Left renal pelvis (tissue), 4 donors: ENCODE measurements around the gene CCDC18. TPM values are rescaled to one million over a fixed set of nuclear protein-coding genes. Genes with fewer than 3 reads are reported as not detected.
"Not testable (repeated sequence)": the region's sequence is repeated elsewhere in the genome, so short reads cannot be mapped to it uniquely, and the experiment has no call there.

ENCODE experiments used
- DNase-seq, 4 donors: peaks; one replicate each; pipeline ENCODE4 v3.0.0-alpha.2; 2013; ENCODE audit warnings: low read depth in 4 of 4, low spot score in 3 of 4
- polyA plus RNA-seq, 4 donors: library from polyadenylated mRNA; unstranded; fragments of 120-200 nt; gene quantifications; one replicate each; pipeline ENCODE4 v1.2.1, GENCODE V29; 2013; ENCODE audit not compliant: insufficient read length in 4 of 4

The CCDC18 gene
- polyA plus RNA-seq, 4 donors = 7.5 to 12.2 (median 9.7) TPM

GRCh38 chr1:93235261-93235660 is 54.7 kb downstream of the CCDC18 start:
- no peak for DNase-seq

DNA sequence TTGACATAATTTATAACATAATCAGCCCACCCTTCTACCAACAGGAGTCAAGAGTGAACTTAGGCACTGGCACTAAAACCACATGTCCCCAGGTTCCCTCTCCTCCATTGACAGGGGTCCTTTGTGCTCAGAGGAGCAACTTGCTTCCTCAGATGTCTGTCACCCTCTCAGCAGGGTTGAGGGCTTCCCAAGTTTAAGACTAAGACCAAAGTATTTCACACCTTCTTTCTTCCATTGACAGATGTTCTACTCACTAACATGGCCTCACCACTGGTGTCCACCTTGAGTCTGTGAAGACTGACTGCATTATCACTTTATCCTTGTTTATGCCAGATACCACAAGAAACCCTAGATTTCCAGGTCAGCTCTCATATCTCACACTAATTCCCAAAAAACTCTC is 56.5 kb downstream of the CCDC18 start:
- no peak for DNase-seq

- no peak for DNase-seq
Observed at GRCh38 chr1:93238425-93238824, 57.9 kb downstream of the CCDC18 start.

- no peak for DNase-seq
Observed at GRCh38 chr1:93239863-93240262, 59.3 kb downstream of the CCDC18 start.

GRCh38 chr1:93243233-93243632 is 62.7 kb downstream of the CCDC18 start:
- not testable (repeated sequence) for DNase-seq

- DNase-seq = no peak
Observed at GRCh38 chr1:93244298-93245069, 64.0 kb downstream of the CCDC18 start.

- DNase-seq = no peak
Observed at GRCh38 chr1:93251966-93252365, 71.4 kb downstream of the CCDC18 start.

GRCh38 chr1:93252598-93252997 is 72.1 kb downstream of the CCDC18 start:
- DNase-seq = no peak

GRCh38 chr1:93253516-93253915 is 73.0 kb downstream of the CCDC18 start:
- DNase-seq = no peak

DNA sequence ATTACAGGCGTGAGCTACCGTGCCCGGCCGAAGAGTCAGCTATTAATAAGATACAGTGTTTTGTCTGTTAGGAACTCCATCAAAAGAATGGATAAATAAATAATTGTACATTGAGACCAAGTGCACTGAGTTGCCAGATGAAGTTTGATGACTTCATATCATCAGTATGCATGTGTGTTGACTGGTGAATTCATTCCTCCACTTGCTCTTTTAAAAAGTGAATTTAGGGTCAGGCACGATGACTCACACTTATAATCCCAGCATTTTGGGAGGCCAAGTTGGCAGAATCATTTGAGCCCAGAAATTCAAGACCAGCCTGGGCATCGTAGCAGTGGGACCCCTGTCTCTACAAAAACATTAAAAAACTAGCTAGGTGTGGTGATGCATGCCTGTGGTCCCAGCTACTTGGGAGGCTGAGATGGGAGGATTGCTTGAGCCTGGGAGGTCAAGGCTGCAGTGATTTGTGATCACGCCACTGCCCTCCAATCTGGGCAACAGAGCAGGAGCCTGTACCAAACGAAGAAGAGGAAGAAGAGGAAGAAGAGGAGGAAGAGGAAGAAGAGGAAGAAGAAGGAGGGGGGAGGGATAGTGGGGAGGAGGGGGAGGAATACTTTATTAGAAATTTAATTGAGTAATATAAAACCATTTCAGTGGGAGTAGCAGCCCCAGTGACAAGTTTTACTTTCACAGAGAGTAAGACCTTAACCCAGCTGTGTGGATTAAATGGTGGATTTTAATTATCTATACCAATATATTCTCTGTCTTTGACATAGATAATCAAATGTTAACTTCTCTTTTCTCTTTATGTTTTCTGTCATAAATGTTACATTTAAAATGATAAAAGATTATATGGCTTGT is 74.9 kb downstream of the CCDC18 start:
- no peak for DNase-seq

GRCh38 chr1:93256433-93256832 is 75.9 kb downstream of the CCDC18 start:
- no peak for DNase-seq

DNA sequence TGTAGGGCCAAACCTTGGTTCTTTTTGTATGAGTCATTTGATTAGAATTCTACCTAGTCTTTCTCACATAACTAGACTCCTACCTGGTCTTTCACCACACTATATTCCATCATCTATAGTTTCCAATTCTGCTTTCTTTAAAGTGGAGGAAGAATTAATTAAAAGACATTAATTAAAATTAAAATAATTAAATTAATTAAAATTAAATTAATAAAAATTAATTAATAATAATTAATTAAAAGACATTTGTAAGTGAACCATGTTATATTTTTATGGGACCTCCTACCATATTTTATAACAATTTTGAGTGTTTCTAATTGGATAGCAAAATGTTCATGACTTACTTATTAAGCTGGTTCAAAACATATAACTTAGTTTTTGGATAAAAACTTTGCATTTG is 77.4 kb downstream of the CCDC18 start:
- no peak for DNase-seq

GRCh38 chr1:93260726-93261125 is 80.2 kb downstream of the CCDC18 start:
- not testable (repeated sequence) for DNase-seq

DNA sequence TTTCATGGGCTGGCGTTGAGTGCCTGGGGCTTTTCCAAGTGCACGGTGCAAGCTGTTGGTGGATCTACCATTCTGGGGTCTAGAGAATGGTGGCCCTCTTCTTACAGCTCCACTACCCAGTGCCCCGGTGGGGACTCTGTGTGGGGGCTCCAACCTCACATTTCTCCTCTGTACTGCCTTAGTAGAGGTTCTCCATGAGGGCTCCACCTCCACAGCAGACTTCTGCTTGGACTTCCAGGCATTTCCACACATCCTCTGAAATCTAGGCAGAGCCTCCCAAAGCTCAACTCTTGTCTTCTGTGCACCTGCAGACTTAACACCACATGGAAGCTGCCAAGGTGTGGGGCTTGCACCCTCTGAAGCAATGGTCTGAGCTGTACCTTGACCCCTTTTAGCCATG is 82.1 kb downstream of the CCDC18 start:
- no peak for DNase-seq

DNA sequence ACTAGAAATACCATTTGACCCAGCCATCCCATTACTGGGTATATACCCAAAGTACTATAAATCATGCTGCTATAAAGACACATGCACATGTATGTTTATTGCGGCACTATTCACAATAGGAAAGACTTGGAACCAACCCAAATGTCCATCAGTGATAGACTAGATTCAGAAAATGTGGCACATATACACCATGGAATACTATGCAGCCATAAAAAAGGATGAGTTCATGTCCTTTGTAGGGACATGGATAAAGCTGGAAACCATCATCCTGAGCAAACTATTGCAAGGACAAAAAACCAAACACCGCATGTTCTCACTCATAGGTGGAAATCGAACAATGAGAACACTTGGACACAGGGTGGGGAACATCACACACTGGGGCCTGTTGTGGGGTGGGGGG is 88.4 kb downstream of the CCDC18 start:
- DNase-seq = not testable (repeated sequence)

DNA sequence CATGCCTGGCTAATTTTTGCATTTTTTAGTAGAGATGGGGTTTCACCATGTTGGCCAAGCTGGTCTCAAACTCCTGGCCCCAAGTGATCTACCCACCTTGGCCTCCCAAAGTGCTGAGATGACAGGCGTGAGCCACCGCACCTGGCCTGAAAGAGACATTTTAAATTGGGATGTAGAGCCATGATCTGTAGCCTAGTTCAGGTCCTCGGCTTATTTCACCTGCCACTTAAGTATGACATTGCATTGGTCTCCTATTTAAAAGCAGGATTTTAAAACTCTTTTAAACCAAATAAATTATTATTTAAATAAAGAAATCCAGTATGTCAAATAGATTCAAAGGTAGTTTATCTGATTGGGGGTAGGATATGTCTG is 94.7 kb downstream of the CCDC18 start:
- not testable (repeated sequence) for DNase-seq

DNA sequence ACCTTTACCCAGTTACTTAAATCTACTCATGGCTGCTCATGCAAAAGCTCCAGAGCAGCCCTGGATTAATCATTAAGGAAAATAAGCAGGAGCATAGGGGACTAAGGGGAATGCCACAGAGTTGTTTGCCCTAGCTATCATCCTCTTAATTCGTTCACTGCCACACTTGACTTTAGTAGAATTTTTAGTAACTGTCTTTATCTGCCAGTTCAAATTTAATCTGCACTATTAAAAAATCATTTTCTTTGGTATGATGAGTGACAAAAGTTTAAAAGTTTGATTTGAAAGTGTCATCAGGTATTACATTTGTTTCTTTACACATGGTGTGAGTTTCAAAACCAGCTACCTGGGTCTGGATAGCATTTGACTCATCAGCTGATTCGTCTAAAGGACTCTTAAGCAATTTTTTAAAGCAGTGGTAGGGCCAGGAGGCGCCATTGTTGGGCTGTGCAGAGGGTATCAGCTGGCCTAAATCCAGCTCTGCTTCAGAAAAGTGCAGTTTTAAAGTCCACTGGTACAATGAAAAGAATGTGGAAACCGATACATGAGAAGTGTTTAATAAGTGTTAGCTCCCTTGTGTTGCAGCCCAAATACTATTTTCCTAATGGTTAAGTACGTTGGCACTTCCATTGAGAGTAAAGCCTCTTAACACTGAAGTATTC is 95.2 kb downstream of the CCDC18 start:
- peak in 3 of 4 donors; percentile 18 to 45 (median 27) for DNase-seq

DNA sequence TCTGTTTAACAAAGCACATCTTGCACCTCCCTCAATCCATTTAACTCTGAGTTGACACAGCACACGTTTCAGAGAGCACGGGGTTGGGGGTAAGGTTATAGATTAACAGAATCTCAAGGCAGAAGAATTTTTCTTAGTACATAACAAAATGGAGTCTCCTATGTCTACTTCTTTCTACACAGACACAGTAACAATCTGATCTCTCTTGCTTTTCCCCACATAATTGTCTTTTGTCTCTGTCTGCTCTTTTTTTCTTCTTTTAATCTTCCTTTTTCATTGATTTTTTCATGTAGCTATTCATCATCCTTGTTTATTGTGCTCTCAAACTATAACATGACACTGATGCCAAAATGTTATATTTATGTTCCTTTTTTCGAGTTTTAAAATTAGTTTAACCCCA is 97.0 kb downstream of the CCDC18 start:
- DNase-seq = not testable (repeated sequence)

- DNase-seq = no peak
Observed at GRCh38 chr1:93283496-93283895, 103.0 kb downstream of the CCDC18 start.

GRCh38 chr1:93288558-93288957 is 108.0 kb downstream of the CCDC18 start:
- no peak for DNase-seq

GRCh38 chr1:93296555-93297154 is 116.1 kb downstream of the CCDC18 start:
- DNase-seq = no peak
